Neuronal stem cell (in vitro differentiated cells): ENCODE data around the gene GOSR2.
A peak's percentile ranks its signal among the peaks of the same experiment; 100 is the strongest.
"Not testable (repeated sequence)": the region's sequence is repeated elsewhere in the genome, so short reads cannot be mapped to it uniquely, and the experiment has no call there.

ENCODE experiments used
- DNase-seq: peaks from one replicate; pipeline ENCODE4 v3.0.0-alpha.2; 2013; ENCODE audit warnings: low spot score
- H2AFZ ChIP-seq: one replicate; pipeline ENCODE4 v1.6.1; 2013; ENCODE audit warnings: mild to moderate bottlenecking, low read length, inconsistent platforms
- H2AK5ac ChIP-seq: 2 replicates; pipeline ENCODE4 v1.6.1; 2013; ENCODE audit warnings: low read depth, mild to moderate bottlenecking, inconsistent platforms, low read length, moderate library complexity, mixed read lengths
- H2BK120ac ChIP-seq: 2 replicates; pipeline ENCODE4 v1.6.1; 2013; ENCODE audit warnings: low read depth, mild to moderate bottlenecking, inconsistent platforms, low read length, moderate library complexity, mixed read lengths
- H2BK12ac ChIP-seq: one replicate; pipeline ENCODE4 v1.6.1; 2013; ENCODE audit warnings: low read length, inconsistent platforms
- H2BK15ac ChIP-seq: 2 replicates; pipeline ENCODE4 v1.6.1; 2013; ENCODE audit warnings: mild to moderate bottlenecking, low read length, inconsistent platforms, mixed read lengths
- H2BK5ac ChIP-seq: one replicate; pipeline ENCODE4 v1.6.1; 2013; ENCODE audit warnings: inconsistent platforms, mild to moderate bottlenecking, low read length, moderate library complexity
- H3K14ac ChIP-seq: one replicate; pipeline ENCODE4 v1.6.1; 2013; ENCODE audit warnings: low read length, inconsistent platforms
- H3K18ac ChIP-seq: 2 replicates; pipeline ENCODE4 v1.6.1; 2013; ENCODE audit warnings: low read length, inconsistent platforms
- H3K23ac ChIP-seq: 2 replicates; pipeline ENCODE4 v1.6.1; 2013; ENCODE audit warnings: low read depth, mild to moderate bottlenecking, mixed read lengths, low read length, inconsistent platforms; ENCODE audit not compliant: poor library complexity
- H3K27ac ChIP-seq: replicated peaks from 3 replicates; pipeline ENCODE4 v1.5.1; 2013; ENCODE audit warnings: low read length, inconsistent platforms
- H3K27me3 ChIP-seq, 3 experiments: 2 replicates each; pipeline ENCODE4 v1.6.1; 2013; ENCODE audit warnings: low read length in 3 of 3, mild to moderate bottlenecking in 2 of 3, inconsistent platforms in 1 of 3, low read depth in 1 of 3, mixed read lengths in 1 of 3, moderate library complexity in 1 of 3; ENCODE audit not compliant: control insufficient read depth in 3 of 3, insufficient read depth in 3 of 3
- H3K36me3 ChIP-seq, 2 donors: replicated peaks in 1 of 2; 2 replicates each; pipeline ENCODE4 v1.6.1; 2013; ENCODE audit warnings: low read length in 2 of 2; ENCODE audit not compliant: control insufficient read depth in 2 of 2, insufficient read depth in 2 of 2
- H3K4ac ChIP-seq: 2 replicates; pipeline ENCODE4 v1.6.1; 2013; ENCODE audit warnings: inconsistent platforms, mild to moderate bottlenecking, low read length, moderate library complexity
- H3K4me1 ChIP-seq, 2 donors: 1 replicate in 1 of 2; 2 replicates in 1 of 2; pipeline ENCODE4 v1.6.1; 2013; ENCODE audit warnings: low read length in 2 of 2, low read depth in 1 of 2; ENCODE audit not compliant: control insufficient read depth in 2 of 2, insufficient read depth in 1 of 2
- H3K4me2 ChIP-seq: one replicate; pipeline ENCODE4 v1.6.1; 2013; ENCODE audit warnings: mild to moderate bottlenecking, low read length, inconsistent platforms; ENCODE audit not compliant: insufficient read depth, poor library complexity, severe bottlenecking
- H3K4me3 ChIP-seq, 2 donors: 2 replicates each; pipeline ENCODE4 v1.5.1; 2013; ENCODE audit warnings: low read length in 2 of 2, mild to moderate bottlenecking in 2 of 2, inconsistent platforms in 1 of 2, moderate library complexity in 1 of 2
- H3K79me1 ChIP-seq: one replicate; pipeline ENCODE4 v1.6.1; 2013; ENCODE audit warnings: low read depth, mild to moderate bottlenecking, inconsistent platforms, low read length, moderate library complexity
- H3K9ac ChIP-seq: one replicate; pipeline ENCODE4 v1.6.1; 2013; ENCODE audit warnings: mild to moderate bottlenecking, low read depth, low read length, inconsistent platforms; ENCODE audit not compliant: poor library complexity
- H3K9me3 ChIP-seq, 2 donors: replicated peaks in 1 of 2; 2 replicates each; pipeline versions ENCODE3 to v1.6.1; 2013; ENCODE audit warnings: low read length in 2 of 2, mild to moderate bottlenecking in 2 of 2, inconsistent platforms in 1 of 2, low read depth in 1 of 2, mixed read lengths in 1 of 2, moderate library complexity in 1 of 2; ENCODE audit not compliant: control insufficient read depth in 2 of 2, insufficient read depth in 1 of 2
- H4K8ac ChIP-seq: one replicate; pipeline ENCODE4 v1.6.1; 2013; ENCODE audit warnings: low read depth, mild to moderate bottlenecking, inconsistent platforms, low read length, moderate library complexity
- H4K91ac ChIP-seq: one replicate; pipeline ENCODE4 v1.6.1; 2013; ENCODE audit warnings: low read length, low read depth, mild to moderate bottlenecking, inconsistent platforms; ENCODE audit not compliant: poor library complexity
- WGBS, 2 donors: extraction: QIAGEN DNeasy Blood & Tissue Kit; methylation state at CpG; one replicate each; pipeline ENCODE4 v1.1.7; 2013; ENCODE audit warnings: missing lambda C conversion rate in 2 of 2, mixed read lengths in 1 of 2; ENCODE audit not compliant: insufficient read length in 2 of 2, insufficient replicate concordance in 1 of 2; ENCODE audit errors: extremely low coverage in 2 of 2; 5-methylcytosine and 5-hydroxymethylcytosine counted together

GOSR2 gene

DNA sequence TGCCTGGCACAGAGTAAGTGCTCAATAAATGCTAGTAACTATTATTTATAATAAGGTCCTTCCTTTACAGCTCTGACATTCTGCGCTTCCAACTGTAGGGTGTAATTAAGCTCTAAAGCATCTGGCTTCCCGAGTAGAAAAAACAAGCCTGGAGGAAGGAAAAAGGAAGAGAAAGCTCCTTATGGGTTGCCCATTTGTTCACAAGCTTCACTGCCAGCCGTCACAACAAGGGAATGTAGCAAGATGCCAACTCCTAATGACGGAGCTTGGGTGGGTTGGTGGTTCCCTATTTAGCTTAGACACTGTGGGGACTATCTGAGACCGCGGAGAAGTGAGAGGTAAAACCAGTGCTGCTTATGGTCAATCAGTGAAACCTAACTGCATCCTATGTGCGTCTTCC lies 63.4 kb downstream of the GOSR2 start:
- Histone ChIP-seq H3K14ac (no peak overlapping the region), H2AK5ac (no peak overlapping the region), H2BK120ac (no peak overlapping the region), H3K79me1 (no peaks in the 10 kb centered on the region), H3K23ac (no peak overlapping the region), H2BK5ac (no peak overlapping the region), H2AFZ (no peak overlapping the region), H3K4me3 (peak overlapping the region in 1 of 2 donors; percentile 18), H3K27me3 (no peaks in the 10 kb centered on the region), H3K18ac (no peak overlapping the region), H4K8ac (no peak overlapping the region), H3K27ac (no peak overlapping the region), H3K4me2 (no peak overlapping the region), H3K9ac (no peak overlapping the region), H3K36me3 (no peaks in the 10 kb centered on the region), H2BK12ac (no peak overlapping the region), H3K4ac (no peak overlapping the region), H3K4me1 (no peaks in the 10 kb centered on the region), H3K9me3 (no peaks in the 10 kb centered on the region), H2BK15ac (no peak overlapping the region), H4K91ac (no peak overlapping the region)
- no peak for DNase-seq
- WGBS, 2 donors, result no CpG with 5 or more reads among the region's 7 CpGs

DNA sequence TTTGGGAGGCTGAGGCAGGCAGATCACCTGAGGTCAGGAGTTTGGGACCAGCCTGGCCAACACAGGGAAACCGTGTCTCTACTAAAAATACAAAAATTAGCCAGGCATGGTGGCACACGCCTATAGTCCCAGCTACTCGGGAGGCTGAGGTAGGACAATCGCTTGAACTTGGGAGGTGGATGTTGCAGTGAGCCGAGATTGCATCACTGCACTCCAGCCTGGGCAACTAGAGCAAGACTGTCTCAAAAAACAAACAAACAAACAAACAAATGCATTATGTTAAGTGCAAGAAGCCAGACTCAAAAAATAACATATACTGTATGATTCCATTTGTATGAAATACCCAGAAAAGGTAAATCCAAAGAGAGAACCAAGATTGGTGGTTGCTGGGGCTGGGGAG lies 65.0 kb downstream of the GOSR2 start:
- no CpG with 5 or more reads among the region's 5 CpGs for WGBS, 2 donors
- not testable (repeated sequence) for H3K9me3 ChIP-seq, H2AK5ac ChIP-seq, H2BK12ac ChIP-seq, H3K14ac ChIP-seq, H3K9ac ChIP-seq, H2BK120ac ChIP-seq, H3K18ac ChIP-seq, H3K4ac ChIP-seq, H2BK15ac ChIP-seq, H3K4me1 ChIP-seq, H4K91ac ChIP-seq, H4K8ac ChIP-seq, H3K4me3 ChIP-seq, H2AFZ ChIP-seq, H3K79me1 ChIP-seq, H3K27ac ChIP-seq, H2BK5ac ChIP-seq, H3K36me3 ChIP-seq, DNase-seq, H3K23ac ChIP-seq, H3K27me3 ChIP-seq, H3K4me2 ChIP-seq

DNA sequence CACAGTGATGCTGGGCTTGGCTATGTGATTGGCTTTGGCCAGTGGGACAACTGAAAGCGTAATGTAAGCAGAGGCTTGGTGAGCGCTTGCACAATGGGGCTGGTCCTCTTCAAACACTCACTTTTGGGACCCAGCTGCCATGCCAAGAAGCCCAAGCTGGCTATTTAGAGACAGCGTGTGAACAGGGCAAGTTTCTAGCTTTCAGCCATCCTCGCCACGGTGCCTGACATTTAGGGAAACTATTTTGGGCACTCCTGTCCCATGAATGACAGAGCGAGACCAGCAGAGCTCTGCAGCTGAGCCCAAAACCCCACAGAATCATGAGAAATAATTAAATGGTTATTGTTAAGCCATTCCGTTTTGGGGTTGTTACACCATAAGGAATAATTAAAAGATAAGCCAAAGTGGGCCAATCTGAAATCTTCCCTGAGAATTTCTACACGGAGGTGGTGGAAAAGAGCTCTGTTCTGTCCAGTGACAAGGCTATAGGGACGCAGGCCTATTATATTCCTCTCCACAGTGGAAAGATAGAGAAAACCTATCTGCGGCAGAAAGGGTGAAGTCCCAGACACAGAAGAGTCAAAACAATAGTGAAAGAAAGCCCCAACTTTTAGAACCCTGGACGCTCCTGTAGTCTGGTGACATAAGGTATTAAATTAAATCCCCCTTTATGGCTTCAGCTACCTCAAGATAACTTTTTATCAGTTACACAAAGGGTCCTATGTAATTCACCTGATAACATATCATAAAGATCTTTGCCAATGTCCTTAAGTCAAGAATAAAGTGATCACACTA lies 66.9 kb downstream of the GOSR2 start:
- no peak overlapping the region for H4K8ac ChIP-seq
- no peak overlapping the region for H3K23ac ChIP-seq
- H3K79me1 ChIP-seq, result no peaks in the 10 kb centered on the region
- no peak overlapping the region for H2AK5ac ChIP-seq
- no CpG with 5 or more reads among the region's 11 CpGs for WGBS, 2 donors
- no peaks in the 10 kb centered on the region for H3K4me1 ChIP-seq
- no peak for DNase-seq
- no peaks in the 10 kb centered on the region for H3K36me3 ChIP-seq
- H3K18ac ChIP-seq, result peak overlapping the region; percentile 5
- H3K9me3 ChIP-seq, result no peaks in the 10 kb centered on the region
- no peak overlapping the region for H3K4ac ChIP-seq
- no peak overlapping the region for H3K27ac ChIP-seq
- H2BK15ac ChIP-seq, result no peak overlapping the region
- H2AFZ ChIP-seq, result no peak overlapping the region
- no peaks in the 10 kb centered on the region for H3K27me3 ChIP-seq
- H2BK5ac ChIP-seq, result no peak overlapping the region
- peak overlapping the region; percentile 57 for H3K9ac ChIP-seq
- no peak overlapping the region for H2BK12ac ChIP-seq
- H3K4me3 ChIP-seq, result no peak overlapping the region
- H3K14ac ChIP-seq, result no peak overlapping the region
- H2BK120ac ChIP-seq, result no peak overlapping the region
- H3K4me2 ChIP-seq, result no peak overlapping the region
- H4K91ac ChIP-seq, result no peak overlapping the region

DNA sequence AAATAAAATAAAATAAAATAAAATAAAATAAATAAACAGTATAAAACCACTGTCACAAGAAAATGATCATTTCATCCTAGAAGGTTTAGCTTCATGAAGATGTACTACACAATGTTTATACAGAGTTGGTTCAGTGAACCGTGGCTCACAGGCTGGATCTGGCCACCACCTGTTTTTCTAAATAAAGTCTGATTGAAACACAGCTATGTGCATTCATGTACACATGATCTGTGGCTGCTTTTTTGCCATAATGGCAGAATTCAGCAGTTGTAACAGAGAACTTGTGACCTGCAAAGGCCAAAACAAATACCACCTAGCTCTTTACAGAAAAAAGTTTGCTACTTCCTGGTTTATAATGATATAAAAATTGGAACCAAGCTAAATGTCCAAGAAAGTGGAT lies 68.7 kb downstream of the GOSR2 start:
- WGBS, 2 donors, result no CpG with 5 or more reads among the region's 1 CpG
- Histone ChIP-seq H2BK12ac (no peak overlapping the region), H2AFZ (no peak overlapping the region), H3K23ac (no peak overlapping the region), H3K9me3 (no peaks in the 10 kb centered on the region), H3K4ac (no peak overlapping the region), H3K4me2 (no peak overlapping the region), H3K79me1 (no peaks in the 10 kb centered on the region), H3K27me3 (no peaks in the 10 kb centered on the region), H3K18ac (no peak overlapping the region), H3K27ac (no peak overlapping the region), H4K91ac (no peak overlapping the region), H2BK5ac (no peak overlapping the region), H3K36me3 (no peaks in the 10 kb centered on the region), H3K14ac (no peak overlapping the region), H2BK120ac (no peak overlapping the region), H3K4me1 (peaks cover 0 to 2% of the 10 kb centered on the region in 2 donors), H3K4me3 (no peak overlapping the region), H4K8ac (no peak overlapping the region), H3K9ac (no peak overlapping the region), H2AK5ac (no peak overlapping the region), H2BK15ac (no peak overlapping the region)
- DNase-seq, result no peak
